K562 (cell line): ENCODE measurements around the gene FOXA3. TPM values are rescaled to one million over a fixed set of nuclear protein-coding genes. Genes with fewer than 3 reads are reported as not detected.

Experiments
- ATF3 ChIP-seq, 2 experiments: fragments of 450-650 bp in 1 of 2; sonication (generic) in 1 of 2; formaldehyde crosslinking in 1 of 2; IDR thresholded peaks in 1 of 2; conservative IDR thresholded peaks in 1 of 2; 2 replicates each; pipeline versions ENCODE4 v1.6.1 to v1.8.1; 2016 to 2023; ENCODE audit warnings: mild to moderate bottlenecking in 2 of 2, moderate library complexity in 2 of 2, inconsistent platforms in 1 of 2, missing genetic modification reagents in 1 of 2
- CBX1 ChIP-seq: sonication (generic); IDR thresholded peaks from 2 replicates; pipeline ENCODE4 v1.6.1; 2016; ENCODE audit warnings: antibody characterized with exemption, low read depth, mild to moderate bottlenecking
- GTF2B ChIP-seq: IDR thresholded peaks from 2 replicates; pipeline ENCODE4 v1.6.1; 2011; ENCODE audit not compliant: insufficient read length; ENCODE audit errors: extremely low read depth
- HDAC1 ChIP-seq, 2 experiments: fragments of 450-650 bp; IDR thresholded peaks; 2 replicates each; pipeline ENCODE4 v1.6.1; 2016 to 2017; ENCODE audit warnings: inconsistent platforms in 1 of 2, mild to moderate bottlenecking in 1 of 2, moderate library complexity in 1 of 2
- HDAC3 ChIP-seq: fragments of 450-650 bp; IDR thresholded peaks from 2 replicates; pipeline ENCODE4 v1.6.1; 2018; ENCODE audit warnings: borderline replicate concordance, mild to moderate bottlenecking, moderate library complexity; ENCODE audit not compliant: partially characterized antibody
- HMBOX1 ChIP-seq: sonication (generic); IDR thresholded peaks from 2 replicates; pipeline ENCODE4 v1.6.1; 2016
- L3MBTL2 ChIP-seq: fragments of 450-650 bp; IDR thresholded peaks from 2 replicates; pipeline ENCODE4 v1.6.1; 2016; ENCODE audit warnings: mild to moderate bottlenecking, moderate library complexity
- MTF1 ChIP-seq: fragments of 250-450 bp; sonication (Bioruptor Pico); IDR thresholded peaks from 2 replicates; pipeline ENCODE4 v1.9.0; 2021; ENCODE audit warnings: moderate library complexity, mild to moderate bottlenecking, inconsistent platforms, borderline replicate concordance
- NFATC3 ChIP-seq: fragments of 450-650 bp; IDR thresholded peaks from 2 replicates; pipeline ENCODE4 v1.6.1; 2017; ENCODE audit warnings: mild to moderate bottlenecking
- NFIC ChIP-seq: fragments of 450-650 bp; IDR thresholded peaks from 2 replicates; pipeline ENCODE4 v1.6.1; 2017; ENCODE audit warnings: mild to moderate bottlenecking, inconsistent platforms
- PHB ChIP-seq: fragments of 250-450 bp; sonication (Bioruptor Pico); IDR thresholded peaks from 2 replicates; pipeline ENCODE4 v1.5.0; 2021
- POLR2H ChIP-seq: IDR thresholded peaks from 2 replicates; pipeline ENCODE4 v1.6.1; 2016; ENCODE audit warnings: missing genetic modification characterization, low read depth, mild to moderate bottlenecking, control low read depth, missing compliant biosample characterization, moderate library complexity
- POU5F1 ChIP-seq: fragments of 150-350 bp; IDR thresholded peaks from 2 replicates; pipeline ENCODE4 v1.6.1; 2014; ENCODE audit warnings: borderline replicate concordance, low read length, low read depth, mild to moderate bottlenecking; ENCODE audit not compliant: partially characterized antibody
- RUNX1 ChIP-seq: sonication (generic); IDR thresholded peaks from 2 replicates; pipeline ENCODE4 v1.6.1; 2016; ENCODE audit warnings: antibody characterized with exemption, low read depth
- SMAD4 ChIP-seq: fragments of 250-450 bp; sonication (Bioruptor Pico); conservative IDR thresholded peaks from 2 replicates; pipeline ENCODE4 v1.8.0; 2021; ENCODE audit warnings: inconsistent platforms, mild to moderate bottlenecking, moderate library complexity
- SRSF1 ChIP-seq: fragments of 200-400 bp; formaldehyde crosslinking; IDR thresholded peaks from 2 replicates; pipeline ENCODE4 v1.6.1; 2017; ENCODE audit warnings: mild to moderate bottlenecking, low read depth, low read length, moderate library complexity
- XRCC4 ChIP-seq: IDR thresholded peaks from one replicate; pipeline ENCODE4 v1.6.1; 2011; ENCODE audit not compliant: insufficient read depth, insufficient read length; ENCODE audit errors: extremely low read depth
- ZKSCAN3 ChIP-seq: fragments of 250-450 bp; sonication (Bioruptor Pico); IDR thresholded peaks from 2 replicates; pipeline ENCODE4 v1.4.0; 2020
- ZNF253 ChIP-seq: fragments of 250-450 bp; sonication (Bioruptor Pico); conservative IDR thresholded peaks from 2 replicates; pipeline ENCODE4 v1.6.1; 2021; ENCODE audit warnings: mild to moderate bottlenecking
- polyA plus RNA-seq, 8 experiments: library from polyadenylated mRNA; depleted of rRNA in 4 of 8; stranded (reverse) in 5 of 8; unstranded in 3 of 8; fragments of >200 nt; fragmentation: Nextera tagmentation in 2 of 8; fragmentation: Illumina TruSeq in 1 of 8; extraction: Ambion mirVana in 2 of 8; extraction: Trizol in 1 of 8; gene quantifications; 2 replicates each; pipeline versions ENCODE4 v1.2.1 to v1.2.3, GENCODE V29; 2011 to 2014; ENCODE audit warnings: inconsistent platforms in 1 of 8, missing spikeins in 1 of 8
- total RNA-seq, 7 experiments: library from RNA; depleted of rRNA in 6 of 7; stranded (reverse); fragments of >200 nt in 6 of 7; fragmentation: Illumina TruSeq in 2 of 7; extraction: Trizol in 2 of 7; gene quantifications; 2 replicates each; pipeline versions ENCODE4 v1.2.1 to v1.2.3, GENCODE V29; 2011 to 2021; ENCODE audit warnings: low replicate concordance in 1 of 7

Gene FOXA3
- total and polyA plus RNA-seq, 9 of the 15 experiments (the other 6 are each of a cell fraction or from before 2014, with no cell fraction given), result 1.3 to 15.5 (median 4.7) TPM

GRCh38 chr19:45902651-45903625 lies 38.8 kb downstream of the FOXA3 start (continued):
- TF ChIP-seq HMBOX1, result no peak
- TF ChIP-seq PHB, result no peak
- no peak for TF ChIP-seq POLR2H (tag)
- no peak for TF ChIP-seq SMAD4 (CRISPR knock-in tag)
- no peak for TF ChIP-seq SRSF1
- TF ChIP-seq NFIC, result no peak
- no peak for TF ChIP-seq RUNX1
- peak in 1 of 2 experiments; percentile 81; a peak in 2 of 4 replicates for TF ChIP-seq HDAC1 (IDR thresholded peaks at IDR 0.05)
- no peak for TF ChIP-seq HDAC3
- no peak for TF ChIP-seq CBX1
- TF ChIP-seq NFATC3, result no peak
- TF ChIP-seq MTF1, result no peak
- TF ChIP-seq XRCC4, result no peak
- TF ChIP-seq GTF2B, result no peak
- TF ChIP-seq L3MBTL2, result peak; percentile 59
- no peak for TF ChIP-seq ZNF253 (CRISPR knock-in tag)
- TF ChIP-seq ZKSCAN3 (CRISPR knock-in tag), result no peak
- TF ChIP-seq ATF3 (IDR thresholded peaks at IDR 0.05), result no peak
- TF ChIP-seq ATF3 (CRISPR knock-in tag; conservative IDR thresholded peaks at IDR 0.05), result no peak
- peak; percentile 57 for TF ChIP-seq POU5F1
